Right lobe of liver (tissue), 6 donors: ENCODE measurements around the gene SEMA5B. TPM values are rescaled to one million over a fixed set of nuclear protein-coding genes. Genes with fewer than 3 reads are reported as not detected.

Experiments
- ATAC-seq, 4 donors: fragments of 200-7000 bp; cut with Tn5 transposase; one replicate each; pipeline ENCODE4 v1.9.1; 2020; ENCODE audit warnings: mild to moderate bottlenecking in 4 of 4, moderate library complexity in 4 of 4
- DNase-seq, 3 donors: peaks; one replicate each; pipeline ENCODE4 v3.0.0-alpha.2; 2020
- H3K27ac ChIP-seq, 3 donors: fragments of 200-600 bp; one replicate each; pipeline ENCODE4 v1.8.0; 2022
- H3K27me3 ChIP-seq, 2 donors: fragments of 200-600 bp; one replicate each; pipeline ENCODE4 v1.8.0; 2022
- H3K36me3 ChIP-seq, 4 donors: fragments of 200-600 bp; sonication (generic) in 1 of 4; one replicate each; pipeline versions ENCODE4 v1.5.1 to v1.8.0; 2017 to 2022; ENCODE audit warnings: control low read depth in 1 of 4
- H3K4me1 ChIP-seq, 4 donors: fragments of 200-600 bp; sonication (generic) in 1 of 4; one replicate each; pipeline versions ENCODE4 v1.5.1 to v1.8.0; 2017 to 2022; ENCODE audit warnings: control low read depth in 1 of 4
- H3K4me3 ChIP-seq, 3 donors: fragments of 200-600 bp; one replicate each; pipeline ENCODE4 v1.8.0; 2022
- H3K9me3 ChIP-seq, 4 donors: fragments of 200-600 bp; sonication (generic) in 1 of 4; one replicate each; pipeline versions ENCODE4 v1.5.1 to v1.8.0; 2017 to 2022; ENCODE audit warnings: control low read depth in 1 of 4
- POLR2A ChIP-seq: fragments of 450-650 bp; IDR thresholded peaks from one replicate; pipeline ENCODE4 v1.6.1; 2017; ENCODE audit warnings: antibody characterized with exemption, mild to moderate bottlenecking
- WGBS: methylation state at CpG from one replicate; pipeline ENCODE4 v1.1.6; 2018; ENCODE audit warnings: low coverage, low lambda C conversion rate; ENCODE audit not compliant: insufficient coverage; ENCODE audit errors: missing lambda C conversion rate; 5-methylcytosine and 5-hydroxymethylcytosine counted together
- intact Hi-C, 2 donors: fragments of 100-400 bp; cut with DNase I; formaldehyde crosslinking; loops; one replicate each; pipeline versions ENCODE4 v1.11.2 to v1.14.1; 2022
- total RNA-seq, 6 experiments: library from RNA; depleted of rRNA in 2 of 6; stranded (reverse); fragments of >200 nt in 2 of 6; fragmentation: NEBNext Ultra II Directional in 3 of 6; extraction: Animal tissue kit (Norgen Biotek cat#: 25700) in 3 of 6; gene quantifications; one replicate each; pipeline versions ENCODE4 v1.1.0 to v1.2.4, GENCODE V29; 2016 to 2023
- TF ChIP-seq, protein P1 (sequence below), 4 donors: fragments of 200-600 bp in 3 of 4; fragments of 450-650 bp in 1 of 4; IDR thresholded peaks; one replicate each; pipeline versions ENCODE4 v1.5.1 to v1.8.0; 2016 to 2022; ENCODE audit warnings: antibody characterized with exemption in 4 of 4, mild to moderate bottlenecking in 2 of 4
- donor health status: DM: no; HTN: yes; CAD: no.
- donor health status: DM: no; HTN: no; CAD: no.
- donor health status: DM: no; HTN: no; CAD: no.
- donor health status: DM: no; HTN: yes; CAD: no.
- donor health status: DM: no; HTN: yes; CAD: no.

SEMA5B gene
- total RNA-seq, 6 experiments from 2014 or later: 0.12 to 0.65 (median 0.25) TPM

DNA sequence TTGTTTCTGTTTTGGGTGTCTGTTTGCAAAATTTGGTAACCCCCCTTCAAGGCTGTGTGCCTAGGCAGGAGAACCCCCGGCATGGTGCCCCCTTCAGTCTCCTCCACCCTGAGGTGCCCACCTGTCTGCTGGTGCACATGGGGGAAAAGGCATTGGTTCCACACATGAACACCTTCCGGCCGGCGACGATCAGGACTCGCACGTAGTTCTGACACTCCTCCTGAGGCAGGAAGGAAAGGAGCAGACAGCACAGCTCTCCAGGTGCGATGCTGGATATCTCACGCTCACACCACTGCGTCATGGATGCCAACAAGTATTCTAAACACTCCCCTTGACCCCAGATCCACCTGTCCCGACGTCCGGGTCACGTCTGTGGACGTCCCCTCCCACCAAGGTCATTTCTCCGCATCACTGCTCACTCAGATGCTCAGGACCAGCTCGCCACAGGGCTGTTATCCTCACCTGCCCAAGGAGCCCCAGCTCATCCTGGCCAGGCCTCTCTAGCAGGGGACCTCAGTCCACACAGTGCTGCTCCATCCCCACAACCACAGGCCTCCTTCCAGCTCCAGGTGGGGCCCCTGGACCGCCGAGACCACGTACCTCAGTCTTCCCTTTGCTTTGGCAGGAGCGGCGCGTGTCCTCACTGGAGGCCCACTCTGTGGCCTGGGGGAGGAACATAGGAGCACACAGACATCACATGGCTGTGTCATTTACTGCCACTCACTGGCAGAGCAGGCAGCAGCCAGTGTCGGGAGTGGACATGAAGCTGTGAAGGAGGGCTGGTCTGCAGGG is 99.0 kb downstream of the SEMA5B start:
- no peak for ATAC-seq
- no peak overlapping the region for H3K4me3 ChIP-seq
- H3K4me1 ChIP-seq: no peaks in the 10 kb centered on the region
- no peak overlapping the region for H3K27ac ChIP-seq
- TF ChIP-seq, protein P1, sequence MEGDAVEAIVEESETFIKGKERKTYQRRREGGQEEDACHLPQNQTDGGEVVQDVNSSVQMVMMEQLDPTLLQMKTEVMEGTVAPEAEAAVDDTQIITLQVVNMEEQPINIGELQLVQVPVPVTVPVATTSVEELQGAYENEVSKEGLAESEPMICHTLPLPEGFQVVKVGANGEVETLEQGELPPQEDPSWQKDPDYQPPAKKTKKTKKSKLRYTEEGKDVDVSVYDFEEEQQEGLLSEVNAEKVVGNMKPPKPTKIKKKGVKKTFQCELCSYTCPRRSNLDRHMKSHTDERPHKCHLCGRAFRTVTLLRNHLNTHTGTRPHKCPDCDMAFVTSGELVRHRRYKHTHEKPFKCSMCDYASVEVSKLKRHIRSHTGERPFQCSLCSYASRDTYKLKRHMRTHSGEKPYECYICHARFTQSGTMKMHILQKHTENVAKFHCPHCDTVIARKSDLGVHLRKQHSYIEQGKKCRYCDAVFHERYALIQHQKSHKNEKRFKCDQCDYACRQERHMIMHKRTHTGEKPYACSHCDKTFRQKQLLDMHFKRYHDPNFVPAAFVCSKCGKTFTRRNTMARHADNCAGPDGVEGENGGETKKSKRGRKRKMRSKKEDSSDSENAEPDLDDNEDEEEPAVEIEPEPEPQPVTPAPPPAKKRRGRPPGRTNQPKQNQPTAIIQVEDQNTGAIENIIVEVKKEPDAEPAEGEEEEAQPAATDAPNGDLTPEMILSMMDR (IDR thresholded peaks at IDR 0.05): no peak
- TF ChIP-seq POLR2A: no peak
- intact Hi-C loops: loop anchor here in 1 of 2 donors (10.0 kb wide), 1 partner anchor 326 kb away; no protein-coding TSS in a partner anchor
- H3K27me3 ChIP-seq: no peaks in the 10 kb centered on the region
- no peaks in the 10 kb centered on the region for H3K36me3 ChIP-seq
- no peak for DNase-seq
- 70% methylated on average over 10 of the region's 24 CpGs for WGBS
- H3K9me3 ChIP-seq: no peaks in the 10 kb centered on the region

GRCh38 chr3:122927726-122928125 is 99.8 kb downstream of the SEMA5B start:
- TF ChIP-seq POLR2A: no peak
- TF ChIP-seq, protein P1 (IDR thresholded peaks at IDR 0.05): no peak
- Histone ChIP-seq H3K9me3 (no peaks in the 10 kb centered on the region), H3K27ac (no peak overlapping the region), H3K27me3 (no peaks in the 10 kb centered on the region), H3K4me3 (no peak overlapping the region), H3K4me1 (no peaks in the 10 kb centered on the region), H3K36me3 (no peaks in the 10 kb centered on the region)
- intact Hi-C loops: loop anchor here in 1 of 2 donors (10.0 kb wide), 1 partner anchor 327 kb away; no protein-coding TSS in a partner anchor
- WGBS: 43% methylated on average over 1 of the region's 10 CpGs
- no peak for DNase-seq
- no peak for ATAC-seq

DNA sequence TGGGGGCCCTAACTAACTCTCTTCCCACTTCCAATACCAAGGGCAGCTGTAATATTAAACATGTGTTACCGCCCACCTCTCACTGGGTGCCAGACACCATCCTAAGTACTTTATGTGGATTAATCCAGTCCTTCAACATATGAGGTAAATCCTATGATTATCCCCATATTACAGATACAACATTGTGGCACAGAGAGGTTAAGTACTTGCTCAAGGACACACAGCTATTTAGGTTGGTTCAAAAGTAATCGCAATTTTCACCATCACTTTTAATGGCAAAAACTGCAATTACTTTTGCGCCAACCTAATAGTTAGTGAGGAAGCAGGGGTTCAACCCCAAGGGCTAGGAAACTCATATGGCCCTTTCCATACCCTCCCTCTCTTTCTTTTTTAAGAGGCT is 100.8 kb downstream of the SEMA5B start:
- intact Hi-C loops: loop anchor here in 1 of 2 donors (10.0 kb wide), 1 partner anchor 328 kb away; no protein-coding TSS in a partner anchor
- H3K4me3 ChIP-seq: no peak overlapping the region
- H3K36me3 ChIP-seq: no peaks in the 10 kb centered on the region
- WGBS: 100% methylated on average over 3 of the region's 3 CpGs
- no peak for ATAC-seq
- no peaks in the 10 kb centered on the region for H3K9me3 ChIP-seq
- TF ChIP-seq, protein P1 (IDR thresholded peaks at IDR 0.05): no peak
- TF ChIP-seq POLR2A: no peak
- H3K27me3 ChIP-seq: no peaks in the 10 kb centered on the region
- no peak overlapping the region for H3K27ac ChIP-seq
- peaks cover 0 to 4% (median 0%) of the 10 kb centered on the region in 4 donors for H3K4me1 ChIP-seq
- no peak for DNase-seq

- intact Hi-C loops: loop anchor here in 1 of 2 donors (10.0 kb wide), 1 partner anchor 328 kb away; no protein-coding TSS in a partner anchor
- no peaks in the 10 kb centered on the region for H3K36me3 ChIP-seq
- DNase-seq: no peak
- no peaks in the 10 kb centered on the region for H3K27me3 ChIP-seq
- no peak overlapping the region for H3K27ac ChIP-seq
- peaks cover 0 to 6% (median 0%) of the 10 kb centered on the region in 4 donors for H3K4me1 ChIP-seq
- H3K9me3 ChIP-seq: no peaks in the 10 kb centered on the region
- WGBS: 80% methylated on average over 3 of the region's 20 CpGs
- H3K4me3 ChIP-seq: no peak overlapping the region
- TF ChIP-seq, protein P1 (IDR thresholded peaks at IDR 0.05): no peak
- TF ChIP-seq POLR2A: no peak
- ATAC-seq: no peak
These were observed 101.2 kb downstream of the SEMA5B start for GRCh38 chr3:122926322-122926721.
